Activated CD4-positive, alpha-beta T cell treated with anti-CD3 and anti-CD28 coated beads, Interleukin-2, amount 10 ng/mL, durations not matched to agents 24 days and 14 days (primary cell): ENCODE measurements around the gene ACIN1. TPM values are rescaled to one million over a fixed set of nuclear protein-coding genes. Genes with fewer than 3 reads are reported as not detected.

Source experiments
- DNase-seq: peaks from one replicate; pipeline ENCODE4 v3.0.0; 2022
- H3K27ac Mint-ChIP-seq: one replicate; pipeline ENCODE4 v1.8.0; 2022; ENCODE audit warnings: mild to moderate bottlenecking, mixed read lengths
- H3K27me3 Mint-ChIP-seq: one replicate; pipeline ENCODE4 v1.8.0; 2022; ENCODE audit warnings: mixed read lengths
- H3K36me3 Mint-ChIP-seq: one replicate; pipeline ENCODE4 v1.8.0; 2022; ENCODE audit warnings: low read depth, mild to moderate bottlenecking, mixed read lengths
- H3K4me1 Mint-ChIP-seq: one replicate; pipeline ENCODE4 v1.8.0; 2021; ENCODE audit warnings: mixed read lengths
- H3K4me3 Mint-ChIP-seq: one replicate; pipeline ENCODE4 v1.8.0; 2022; ENCODE audit warnings: mild to moderate bottlenecking, moderate library complexity, mixed read lengths
- H3K9me3 Mint-ChIP-seq: one replicate; pipeline ENCODE4 v1.8.0; 2021; ENCODE audit warnings: mixed read lengths
- intact Hi-C: fragments of 100-400 bp; cut with micrococcal nuclease; formaldehyde crosslinking; loops from one replicate; pipeline ENCODE4 v1.15.1; 2023
- total RNA-seq: library from RNA; stranded (reverse); gene quantifications from 2 replicates; pipeline ENCODE4 v1.2.3, GENCODE V29; 2022

Gene ACIN1
- total RNA-seq, 1 donor from 2014 or later, result 224 TPM

- Mint-ChIP-seq H3K36me3 (peaks cover 52% of the 10 kb centered on the region), H3K27ac (peak overlapping the region; percentile 90), H3K4me1 (peaks cover 23% of the 10 kb centered on the region), H3K4me3 (peak overlapping the region; percentile 98), H3K9me3 (no peaks in the 10 kb centered on the region), H3K27me3 (no peaks in the 10 kb centered on the region)
- intact Hi-C loops, result loop anchor here (1.0 kb wide), 1 partner anchor 23 kb away; the partner anchor contains the start of genes ACIN1 and C14orf119
- peak; percentile 56 for DNase-seq
Measured at GRCh38 chr14:23071921-23072539, 22.9 kb downstream of the ACIN1 start.

- intact Hi-C loops, result loop anchor here (1.0 kb wide), 1 partner anchor 24 kb away; the partner anchor contains the start of genes ACIN1 and C14orf119
- peak overlapping the region; percentile 98 for H3K4me3 Mint-ChIP-seq
Measured at GRCh38 chr14:23071244-23071920, 23.6 kb downstream of the ACIN1 start.

GRCh38 chr14:23070262-23071129 lies 24.4 kb downstream of the ACIN1 start:
- Mint-ChIP-seq H3K9me3 (no peaks in the 10 kb centered on the region), H3K27me3 (no peaks in the 10 kb centered on the region), H3K4me3 (peak overlapping the region; percentile 98), H3K36me3 (peaks cover 55% of the 10 kb centered on the region), H3K27ac (peak overlapping the region; percentile 90), H3K4me1 (peaks cover 28% of the 10 kb centered on the region)
- DNase-seq, result peak; percentile 58
- intact Hi-C loops, result loop anchor here (1.0 kb wide), 1 partner anchor 25 kb away; the partner anchor contains the start of genes ACIN1 and C14orf119

More at GRCh38 chr14:23071244-23071920, 23.6 kb downstream of the ACIN1 start:
- peaks cover 52% of the 10 kb centered on the region for H3K36me3 Mint-ChIP-seq
- DNase-seq, result peak; percentile 94
- H3K9me3 Mint-ChIP-seq, result no peaks in the 10 kb centered on the region
- H3K27ac Mint-ChIP-seq, result peak overlapping the region; percentile 90
- peaks cover 23% of the 10 kb centered on the region for H3K4me1 Mint-ChIP-seq
- H3K27me3 Mint-ChIP-seq, result no peaks in the 10 kb centered on the region

- H3K4me3 Mint-ChIP-seq, result no peak overlapping the region
- no peaks in the 10 kb centered on the region for H3K9me3 Mint-ChIP-seq
- no peak for DNase-seq
- H3K27ac Mint-ChIP-seq, result no peak overlapping the region
- peaks cover 60% of the 10 kb centered on the region for H3K36me3 Mint-ChIP-seq
- H3K27me3 Mint-ChIP-seq, result no peaks in the 10 kb centered on the region
- peaks cover 28% of the 10 kb centered on the region for H3K4me1 Mint-ChIP-seq
- intact Hi-C loops, result loop anchor here (2.0 to 5.0 kb wide), 2 partner anchors 41 to 118 kb away; no protein-coding TSS in a partner anchor
Measured at GRCh38 chr14:23069413-23069806, 25.5 kb downstream of the ACIN1 start.

GRCh38 chr14:23068789-23069412 lies 26.0 kb downstream of the ACIN1 start:
- peak; percentile 93 for DNase-seq
- H3K4me3 Mint-ChIP-seq, result peak overlapping the region; percentile 53
- H3K9me3 Mint-ChIP-seq, result no peaks in the 10 kb centered on the region
- H3K36me3 Mint-ChIP-seq, result peaks cover 65% of the 10 kb centered on the region
- intact Hi-C loops, result loop anchor here (2.0 to 5.0 kb wide), 2 partner anchors 42 to 118 kb away; no protein-coding TSS in a partner anchor
- H3K27me3 Mint-ChIP-seq, result no peaks in the 10 kb centered on the region
- peak overlapping the region; percentile 44 for H3K27ac Mint-ChIP-seq
- H3K4me1 Mint-ChIP-seq, result peaks cover 28% of the 10 kb centered on the region

- Mint-ChIP-seq H3K4me3 (peak overlapping the region; percentile 53), H3K36me3 (peaks cover 72% of the 10 kb centered on the region), H3K4me1 (peaks cover 29% of the 10 kb centered on the region), H3K27ac (peak overlapping the region; percentile 44), H3K9me3 (no peaks in the 10 kb centered on the region), H3K27me3 (no peaks in the 10 kb centered on the region)
- intact Hi-C loops, result loop anchor here (2.0 to 5.0 kb wide), 2 partner anchors 43 to 119 kb away; no protein-coding TSS in a partner anchor
- DNase-seq, result peak; percentile 58
Measured at GRCh38 chr14:23067847-23068788, 26.8 kb downstream of the ACIN1 start.

- Mint-ChIP-seq H3K4me1 (peaks cover 26% of the 10 kb centered on the region), H3K4me3 (no peak overlapping the region), H3K27me3 (no peaks in the 10 kb centered on the region), H3K36me3 (peaks cover 74% of the 10 kb centered on the region), H3K27ac (no peak overlapping the region), H3K9me3 (no peaks in the 10 kb centered on the region)
- intact Hi-C loops, result loop anchor here (5.0 kb wide), 1 partner anchor 120 kb away; no protein-coding TSS in a partner anchor
- no peak for DNase-seq
Measured at GRCh38 chr14:23066855-23067744, 27.8 kb downstream of the ACIN1 start.

- Mint-ChIP-seq H3K27ac (no peak overlapping the region), H3K4me1 (peaks cover 19% of the 10 kb centered on the region), H3K4me3 (no peak overlapping the region), H3K9me3 (no peaks in the 10 kb centered on the region), H3K27me3 (no peaks in the 10 kb centered on the region), H3K36me3 (peaks cover 68% of the 10 kb centered on the region)
- intact Hi-C loops, result loop anchor here (5.0 kb wide), 1 partner anchor 121 kb away; no protein-coding TSS in a partner anchor
- no peak for DNase-seq
Measured at GRCh38 chr14:23066368-23066767, 28.6 kb downstream of the ACIN1 start.

- Mint-ChIP-seq H3K4me1 (peaks cover 9% of the 10 kb centered on the region), H3K27me3 (no peaks in the 10 kb centered on the region), H3K4me3 (no peak overlapping the region), H3K27ac (no peak overlapping the region), H3K36me3 (peaks cover 71% of the 10 kb centered on the region), H3K9me3 (no peaks in the 10 kb centered on the region)
- intact Hi-C loops, result no loop called here
- no peak for DNase-seq
Measured at GRCh38 chr14:23063601-23064000, 31.3 kb downstream of the ACIN1 start.

GRCh38 chr14:23062002-23062401 lies 32.9 kb downstream of the ACIN1 start:
- no peaks in the 10 kb centered on the region for H3K9me3 Mint-ChIP-seq
- intact Hi-C loops, result no loop called here
- H3K4me1 Mint-ChIP-seq, result peaks cover 11% of the 10 kb centered on the region
- H3K4me3 Mint-ChIP-seq, result no peak overlapping the region
- H3K27me3 Mint-ChIP-seq, result peaks cover under 1% of the 10 kb centered on the region
- no peak for DNase-seq
- no peak overlapping the region for H3K27ac Mint-ChIP-seq
- peaks cover 67% of the 10 kb centered on the region for H3K36me3 Mint-ChIP-seq

GRCh38 chr14:23060536-23061260 lies 34.2 kb downstream of the ACIN1 start:
- peaks cover 54% of the 10 kb centered on the region for H3K36me3 Mint-ChIP-seq
- H3K4me3 Mint-ChIP-seq, result no peak overlapping the region

More at GRCh38 chr14:23060536-23061260, 34.2 kb downstream of the ACIN1 start:
- intact Hi-C loops, result no loop called here
- H3K27ac Mint-ChIP-seq, result no peak overlapping the region
- no peaks in the 10 kb centered on the region for H3K9me3 Mint-ChIP-seq
- DNase-seq, result no peak
- peaks cover 20% of the 10 kb centered on the region for H3K4me1 Mint-ChIP-seq
- peaks cover 8% of the 10 kb centered on the region for H3K27me3 Mint-ChIP-seq
